Activated naive CD4-positive, alpha-beta T cell treated with anti-CD3 and anti-CD28 coated beads, Interleukin-2, amount 50 U/mL, for 72 hours (primary cell): ENCODE data around the gene ADCYAP1R1. TPM values are rescaled to one million over a fixed set of nuclear protein-coding genes. Genes with fewer than 3 reads are reported as not detected.

Experiments
- ATAC-seq, 2 donors: fragments of 150-1000 bp; cut with Tn5 transposase; 2 replicates each; pipeline ENCODE4 v1.10.0; 2021; ENCODE audit warnings: mild to moderate bottlenecking in 2 of 2, moderate library complexity in 2 of 2
- DNase-seq, 2 donors: peaks; one replicate each; pipeline ENCODE4 v3.0.0; 2021 to 2022; ENCODE audit warnings: low spot score in 2 of 2
- H3K27ac Mint-ChIP-seq, 2 donors: one replicate each; pipeline ENCODE4 v1.8.0; 2022; ENCODE audit warnings: mild to moderate bottlenecking in 2 of 2, mixed read lengths in 2 of 2
- H3K36me3 Mint-ChIP-seq, 2 donors: one replicate each; pipeline ENCODE4 v1.8.0; 2022; ENCODE audit warnings: mixed read lengths in 2 of 2
- H3K9me3 Mint-ChIP-seq, 2 donors: one replicate each; pipeline ENCODE4 v1.8.0; 2022; ENCODE audit warnings: mixed read lengths in 2 of 2
- total RNA-seq, 2 donors: library from RNA; stranded (reverse); gene quantifications; one replicate each; pipeline ENCODE4 v1.2.3, GENCODE V29; 2022

Gene ADCYAP1R1
- total RNA-seq: not detected

DNA sequence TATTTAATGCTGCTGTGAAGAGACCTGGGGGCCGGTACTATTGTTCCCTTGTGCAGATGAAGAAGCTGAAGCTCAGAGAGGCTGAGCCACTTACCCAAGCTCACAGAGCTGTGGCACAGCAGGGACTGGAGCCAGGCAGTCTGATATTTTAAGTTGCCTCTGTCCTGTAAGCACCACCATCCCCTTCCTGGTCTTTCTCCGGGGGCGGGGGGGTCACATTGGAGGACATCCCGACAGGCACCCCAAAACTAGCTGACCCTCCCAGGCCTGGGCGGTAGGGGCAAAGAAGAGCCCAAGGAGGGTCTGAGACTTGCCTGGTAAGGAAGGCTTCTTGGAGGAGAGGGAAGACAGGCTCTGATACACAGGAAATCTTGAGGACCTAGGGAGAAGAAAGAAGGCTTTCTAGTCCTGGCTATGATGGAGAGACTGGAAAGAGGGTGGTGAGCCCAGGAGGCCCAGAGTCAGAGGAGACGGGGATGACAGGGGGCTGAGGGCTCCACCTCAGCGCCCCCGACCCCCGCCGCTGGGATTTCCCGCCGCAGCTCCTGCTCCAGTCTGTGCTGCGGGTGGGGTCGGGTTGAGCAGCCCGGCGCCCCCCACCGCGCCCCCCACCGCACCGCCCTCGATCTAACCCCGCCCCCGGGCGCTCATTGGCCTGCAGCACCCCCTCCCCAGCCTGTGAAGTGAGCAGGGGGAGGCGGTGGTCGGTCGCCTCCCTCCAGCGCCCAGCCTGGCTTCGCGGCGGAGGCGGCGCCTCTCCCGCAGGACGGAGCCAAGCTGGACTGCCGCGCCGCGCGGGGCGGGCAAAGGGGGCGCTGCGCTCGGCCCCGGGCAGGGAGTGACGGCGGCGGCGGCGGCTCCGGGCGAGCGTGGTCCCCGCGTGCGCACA, at the start of gene ADCYAP1R1:
Gene ADCYAP1R1 (plus strand): TSS at position 711 of the 889 bp plus-strand sequence. CDS start 10,957 bp downstream, outside the sequence.
- peak within 1 kb of the TSS in 1 of 2 donors; percentile 44 for H3K27ac Mint-ChIP-seq
- H3K36me3 Mint-ChIP-seq: peaks cover 4 to 6% of the 10 kb centered on the region in 2 donors
- DNase-seq (no peak), ATAC-seq (no peak)
- no peaks in the 10 kb centered on the region for H3K9me3 Mint-ChIP-seq

DNA sequence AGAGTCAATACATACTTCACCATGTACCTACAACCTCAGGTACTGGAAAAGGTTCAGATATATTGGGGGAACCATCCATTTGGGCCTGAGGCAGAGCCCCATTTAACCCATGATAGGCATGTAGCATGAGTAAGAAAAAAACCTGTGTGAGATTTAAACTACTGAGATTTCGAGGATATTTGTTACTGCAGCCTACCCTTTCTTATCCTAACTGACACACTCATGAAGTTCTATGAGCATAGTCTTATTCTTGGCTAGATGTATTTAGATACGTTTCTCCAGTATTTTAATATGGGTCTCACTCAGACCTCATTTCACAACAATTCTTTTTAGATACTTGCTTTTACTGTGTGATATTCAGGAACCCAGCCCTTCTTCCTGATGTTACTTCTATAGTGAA, 49.0 kb upstream of the ADCYAP1R1 start:
- Mint-ChIP-seq H3K9me3 (no peaks in the 10 kb centered on the region), H3K36me3 (no peaks in the 10 kb centered on the region), H3K27ac (no peak overlapping the region)
- no peak for ATAC-seq
- DNase-seq: no peak

DNA sequence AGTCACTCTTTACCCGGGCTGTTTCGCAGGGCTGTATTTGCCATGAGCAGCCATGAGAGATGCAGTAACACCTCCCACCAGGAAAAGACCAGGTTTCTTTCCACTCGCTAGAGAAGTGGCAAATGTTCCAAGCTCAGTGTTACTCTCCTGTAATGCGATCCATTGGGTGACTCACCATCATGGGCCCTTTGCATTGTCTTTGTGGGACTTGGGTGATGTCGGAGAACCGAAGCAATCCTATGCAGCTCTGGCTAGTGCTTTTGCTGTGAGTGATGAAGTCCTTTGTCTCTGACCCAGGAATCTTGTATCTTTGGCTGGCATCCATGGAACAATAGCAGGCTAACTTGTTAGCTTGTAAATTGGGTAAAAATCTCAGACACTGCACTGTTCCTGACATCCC, 48.4 kb upstream of the ADCYAP1R1 start:
- Mint-ChIP-seq H3K36me3 (no peaks in the 10 kb centered on the region), H3K27ac (no peak overlapping the region), H3K9me3 (no peaks in the 10 kb centered on the region)
- DNase-seq (no peak), ATAC-seq (no peak)

DNA sequence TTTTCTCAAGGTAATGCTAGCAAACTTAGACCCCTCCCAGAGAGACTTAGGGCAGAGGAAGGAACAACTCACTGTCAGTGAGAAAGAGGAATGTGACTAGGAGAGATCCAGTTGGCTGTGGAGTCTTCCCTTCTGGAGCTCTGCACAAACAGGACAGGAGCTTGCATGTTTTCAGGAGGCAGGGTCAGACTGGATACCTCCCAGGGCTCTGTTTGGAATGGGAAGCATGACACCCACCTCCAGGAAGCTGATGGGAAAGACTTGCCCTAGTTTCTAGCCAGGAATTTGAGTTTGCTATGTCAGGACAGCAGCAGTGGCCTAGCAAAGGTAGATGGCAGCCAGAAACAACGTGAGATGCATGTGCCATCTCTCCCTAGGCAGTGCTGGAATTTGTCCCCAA, 47.7 kb upstream of the ADCYAP1R1 start:
- DNase-seq: no peak
- Mint-ChIP-seq H3K9me3 (no peaks in the 10 kb centered on the region), H3K27ac (no peak overlapping the region), H3K36me3 (no peaks in the 10 kb centered on the region)
- ATAC-seq: no peak

DNA sequence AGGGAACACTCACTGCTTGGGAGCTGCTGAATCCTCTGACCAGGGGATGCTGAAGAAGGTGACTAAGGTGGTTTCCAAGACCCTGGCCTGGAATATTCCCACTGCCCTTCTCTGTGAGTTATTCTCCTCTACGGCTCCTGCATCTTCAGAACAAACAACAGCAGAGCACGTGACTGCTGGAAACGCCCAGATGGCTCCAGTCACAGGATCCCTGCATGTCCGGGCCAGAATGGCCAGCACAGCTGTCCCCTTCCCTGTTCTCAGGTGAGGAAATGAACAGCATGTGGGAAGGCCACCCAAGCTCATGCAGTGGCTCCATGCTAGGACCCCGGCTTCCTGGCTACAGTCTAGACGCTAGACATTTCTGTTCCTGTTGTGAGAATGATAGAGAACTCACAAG, 45.3 kb upstream of the ADCYAP1R1 start:
- Mint-ChIP-seq H3K36me3 (no peaks in the 10 kb centered on the region), H3K27ac (no peak overlapping the region), H3K9me3 (peaks cover 0 to 6% of the 10 kb centered on the region in 2 donors)
- DNase-seq: no peak
- no peak for ATAC-seq

DNA sequence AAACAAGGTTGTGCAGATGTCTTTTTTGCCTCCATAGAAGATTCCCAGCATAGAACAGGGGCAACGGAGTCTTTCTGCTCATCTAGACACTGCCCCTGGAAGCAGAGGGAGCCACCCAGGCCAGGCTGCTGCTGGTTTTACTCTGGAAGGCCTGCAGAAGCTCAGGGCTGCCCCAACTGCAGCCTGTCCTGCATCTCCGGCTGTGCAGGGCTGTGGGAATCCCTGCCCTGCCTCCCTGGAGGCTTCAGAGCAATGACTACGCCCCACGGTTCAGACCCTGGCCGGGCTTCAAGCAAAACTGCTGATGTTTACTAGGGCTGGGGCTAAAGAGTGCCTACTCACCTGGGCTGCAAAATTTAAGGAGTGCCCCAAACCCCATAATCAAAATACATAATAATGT, 44.5 kb upstream of the ADCYAP1R1 start:
- Mint-ChIP-seq H3K27ac (no peak overlapping the region), H3K9me3 (peaks cover 0 to 6% of the 10 kb centered on the region in 2 donors), H3K36me3 (no peaks in the 10 kb centered on the region)
- ATAC-seq (no peak), DNase-seq (no peak)

DNA sequence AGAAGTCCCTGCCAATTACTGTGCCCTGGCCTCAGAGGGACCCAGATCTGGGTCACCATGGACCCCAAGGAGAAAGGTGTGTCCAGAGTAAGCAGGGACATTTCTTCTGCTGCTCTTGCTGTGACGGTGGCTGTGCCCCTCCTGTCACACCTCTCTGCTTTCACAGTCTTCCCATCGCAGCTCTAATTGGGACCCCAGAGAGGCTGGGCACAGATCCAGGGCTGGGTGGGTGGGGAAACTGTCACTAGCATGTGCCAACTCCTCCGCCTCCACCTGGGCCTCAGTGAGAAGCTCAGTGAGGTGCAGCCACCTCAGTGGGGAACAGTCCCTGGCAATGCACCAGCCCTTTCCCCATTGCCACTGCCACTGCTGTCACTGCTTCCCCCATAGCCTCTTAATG, 37.3 kb upstream of the ADCYAP1R1 start:
- Mint-ChIP-seq H3K36me3 (no peaks in the 10 kb centered on the region), H3K9me3 (peaks cover 0 to 6% of the 10 kb centered on the region in 2 donors), H3K27ac (no peak overlapping the region)
- DNase-seq: no peak
- no peak for ATAC-seq

DNA sequence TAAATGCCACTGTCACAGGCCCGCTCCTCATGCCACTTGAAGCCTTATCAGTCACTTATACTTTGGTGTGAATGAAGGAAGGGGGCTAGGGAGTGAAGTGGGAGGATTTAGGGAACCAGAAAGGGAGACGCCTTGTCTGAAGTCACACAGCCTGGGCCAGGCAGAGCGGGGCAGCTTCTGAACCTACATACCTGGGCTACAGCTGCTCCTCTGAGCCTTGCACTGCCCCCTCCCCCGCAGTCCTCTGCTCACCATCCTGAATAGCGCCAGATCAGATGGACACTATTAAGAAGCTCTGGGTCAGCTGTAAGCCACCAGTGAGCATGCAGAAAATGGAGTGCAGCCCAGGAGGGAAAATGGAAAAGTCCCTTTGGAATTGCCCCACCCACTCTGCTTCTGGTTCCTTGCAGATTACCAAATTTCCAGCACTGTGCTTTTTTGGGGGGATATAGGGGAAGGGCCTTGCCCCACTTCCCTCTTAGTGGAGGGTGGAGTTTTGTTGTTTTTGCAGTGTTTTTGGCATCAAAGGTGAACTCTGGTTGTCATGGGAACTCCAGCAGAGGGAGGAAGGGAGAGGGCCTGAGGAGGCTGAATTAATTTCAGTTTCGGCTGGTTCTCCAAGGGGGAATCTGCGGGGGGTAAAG, 35.0 kb upstream of the ADCYAP1R1 start:
- no peaks in the 10 kb centered on the region for H3K9me3 Mint-ChIP-seq
- DNase-seq (no peak), ATAC-seq (no peak)
- H3K27ac Mint-ChIP-seq: no peak overlapping the region
- H3K36me3 Mint-ChIP-seq: no peaks in the 10 kb centered on the region

DNA sequence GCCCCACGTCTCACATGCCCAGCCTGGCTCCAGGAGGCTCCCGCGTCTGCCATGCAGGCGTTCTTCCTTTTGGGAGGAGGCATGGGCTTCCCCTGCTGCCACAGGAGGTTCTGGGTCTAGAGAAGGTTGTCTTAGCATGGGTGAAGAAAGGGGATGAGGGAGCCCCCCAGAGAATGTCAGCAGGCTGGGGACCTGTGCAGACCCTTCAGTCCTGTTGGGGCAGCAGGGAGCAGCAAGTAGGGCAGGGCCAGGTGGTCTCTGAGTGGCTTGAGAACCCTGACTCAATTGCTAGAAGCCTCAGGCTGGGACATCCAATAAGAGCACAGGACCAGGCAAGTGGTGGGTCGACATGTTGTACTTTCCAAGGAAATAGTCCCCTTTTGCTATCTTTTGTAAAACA, 34.4 kb upstream of the ADCYAP1R1 start:
- Mint-ChIP-seq H3K36me3 (no peaks in the 10 kb centered on the region), H3K9me3 (no peaks in the 10 kb centered on the region), H3K27ac (no peak overlapping the region)
- ATAC-seq (no peak), DNase-seq (no peak)

DNA sequence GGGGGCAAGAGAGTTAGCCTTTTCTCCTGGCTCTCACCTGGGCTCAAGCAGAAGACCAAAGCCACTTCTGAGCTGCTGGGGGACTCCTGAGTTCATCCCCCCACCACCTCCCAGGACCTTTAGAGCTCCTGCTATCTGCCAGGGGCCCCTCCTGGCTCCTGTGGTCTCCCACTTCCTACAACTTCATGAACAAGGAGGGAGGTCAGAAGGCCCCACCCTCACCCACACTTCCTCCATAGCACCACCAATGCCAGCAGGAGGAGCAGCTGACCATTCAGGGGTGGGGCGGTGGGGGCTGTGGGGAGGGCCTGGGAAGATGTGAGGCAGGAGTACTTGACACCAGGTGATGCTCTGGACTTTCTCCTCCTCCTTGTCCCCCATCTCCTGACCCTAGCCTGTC, 32.6 kb upstream of the ADCYAP1R1 start:
- no peak for ATAC-seq
- Mint-ChIP-seq H3K36me3 (peaks cover 0 to 6% of the 10 kb centered on the region in 2 donors), H3K9me3 (peaks cover 0 to 8% of the 10 kb centered on the region in 2 donors), H3K27ac (no peak overlapping the region)
- DNase-seq: no peak

DNA sequence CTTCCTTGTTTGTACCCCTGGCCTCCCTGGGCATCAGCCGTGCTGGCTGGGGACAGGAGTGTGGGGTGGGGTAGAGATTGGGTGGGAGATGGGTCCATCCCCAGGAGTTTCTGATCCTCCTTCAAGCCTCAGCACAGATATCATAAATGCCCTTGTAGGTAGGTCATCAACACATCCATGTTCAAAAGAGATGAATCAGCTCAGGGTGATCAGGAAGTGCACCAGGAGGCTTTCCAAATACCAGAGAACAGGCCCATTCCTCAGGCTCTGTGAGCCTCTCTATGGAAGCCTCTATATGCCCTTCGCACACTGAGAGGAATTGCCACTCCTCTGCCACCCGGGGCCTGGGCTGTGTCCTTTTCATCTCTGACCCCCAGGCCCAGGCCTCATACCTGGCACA, 31.9 kb upstream of the ADCYAP1R1 start:
- H3K27ac Mint-ChIP-seq: no peak overlapping the region
- DNase-seq: no peak
- peaks cover 0 to 11% of the 10 kb centered on the region in 2 donors for H3K9me3 Mint-ChIP-seq
- ATAC-seq: no peak
- peaks cover 0 to 10% of the 10 kb centered on the region in 2 donors for H3K36me3 Mint-ChIP-seq

DNA sequence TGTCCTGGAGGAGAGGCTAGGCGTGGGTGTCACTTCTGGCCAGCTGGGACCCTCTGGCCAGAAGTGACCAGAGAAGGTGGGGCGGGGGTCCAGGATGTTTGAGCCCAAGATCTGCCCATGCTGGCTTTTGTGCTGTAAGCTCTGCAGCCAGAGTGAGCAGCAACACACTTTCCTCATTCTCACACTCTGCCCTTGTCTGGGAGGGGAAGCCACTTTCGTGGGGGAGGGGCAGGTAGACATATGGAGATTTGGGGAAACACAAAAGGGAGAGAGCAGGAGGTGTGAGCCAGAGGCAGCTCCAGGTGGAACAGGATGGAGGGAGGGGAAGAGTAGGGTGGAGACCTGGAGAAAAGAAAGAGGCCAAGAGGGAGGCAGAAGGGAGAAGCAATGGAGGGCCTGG, 31.5 kb upstream of the ADCYAP1R1 start:
- Mint-ChIP-seq H3K9me3 (peaks cover 0 to 11% of the 10 kb centered on the region in 2 donors), H3K36me3 (peaks cover 0 to 10% of the 10 kb centered on the region in 2 donors), H3K27ac (peak overlapping the region in 1 of 2 donors; percentile 31)
- DNase-seq: no peak
- no peak for ATAC-seq

DNA sequence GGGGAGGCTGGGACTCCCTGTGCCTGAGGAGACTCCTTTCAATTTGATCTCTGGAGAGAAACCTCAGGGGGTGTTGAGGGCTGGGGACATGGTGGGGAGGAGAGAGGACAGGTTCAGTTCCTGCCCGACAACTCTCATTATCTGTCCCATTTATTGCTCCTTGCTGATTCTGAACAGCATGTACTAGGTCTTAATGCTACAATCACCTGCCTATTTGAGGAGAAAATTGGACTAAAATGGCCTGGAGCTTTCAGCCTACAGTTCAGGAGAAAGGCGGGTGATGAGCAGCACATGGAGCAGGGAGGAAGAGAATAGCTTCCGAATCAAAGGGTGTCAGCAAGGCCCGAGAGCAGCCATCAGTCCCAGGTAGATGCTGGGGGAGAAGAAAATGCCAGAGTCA, 30.0 kb upstream of the ADCYAP1R1 start:
- ATAC-seq (no peak), DNase-seq (no peak)
- H3K9me3 Mint-ChIP-seq: peaks cover 0 to 11% of the 10 kb centered on the region in 2 donors
- peaks cover 0 to 10% of the 10 kb centered on the region in 2 donors for H3K36me3 Mint-ChIP-seq
- H3K27ac Mint-ChIP-seq: no peak overlapping the region

DNA sequence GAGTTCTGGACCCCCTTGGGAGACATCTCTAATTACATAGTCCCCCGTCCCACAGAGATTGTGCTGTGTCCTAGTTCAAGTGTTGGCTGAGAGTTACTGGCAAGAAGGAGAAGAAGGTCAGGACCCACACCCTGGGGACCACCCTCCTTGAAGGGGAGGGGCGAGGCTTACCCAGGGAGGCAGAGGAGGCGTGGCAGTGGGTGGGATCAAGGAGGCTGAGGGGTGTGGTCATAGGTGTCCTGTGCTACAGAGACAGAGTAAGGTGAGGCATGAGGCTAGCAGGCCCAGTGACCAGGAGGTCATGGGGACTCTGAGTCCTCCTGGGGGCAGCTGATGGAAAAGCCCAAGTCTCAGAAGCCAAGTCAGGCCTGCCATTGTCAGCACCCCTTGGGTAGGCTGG, 29.4 kb upstream of the ADCYAP1R1 start:
- Mint-ChIP-seq H3K27ac (peak overlapping the region; percentile 10 to 82), H3K36me3 (peaks cover 0 to 10% of the 10 kb centered on the region in 2 donors), H3K9me3 (peaks cover 0 to 11% of the 10 kb centered on the region in 2 donors)
- no peak for ATAC-seq
- DNase-seq: no peak

DNA sequence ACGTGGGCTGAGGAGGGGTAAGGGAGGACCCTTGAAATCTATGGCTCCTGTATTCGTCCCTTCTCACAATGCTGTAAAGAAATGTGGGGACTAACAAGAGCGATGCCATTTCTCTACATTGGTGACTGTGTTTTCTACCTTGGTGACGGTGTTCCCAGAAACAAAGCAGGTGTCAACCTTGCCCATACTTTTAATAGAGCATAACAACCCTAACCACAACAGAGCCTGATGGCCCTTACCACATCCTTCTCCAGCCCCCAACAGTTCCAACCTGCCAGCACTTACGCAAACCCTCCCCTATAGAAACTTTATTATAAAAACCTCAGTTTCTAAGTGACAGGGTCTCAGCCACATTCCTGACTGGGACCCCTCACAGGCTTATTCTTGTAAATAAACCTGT, 28.2 kb upstream of the ADCYAP1R1 start:
- DNase-seq (no peak), ATAC-seq (peak; percentile 75 to 83)
- H3K27ac Mint-ChIP-seq: peak overlapping the region; percentile 35 to 85

DNA sequence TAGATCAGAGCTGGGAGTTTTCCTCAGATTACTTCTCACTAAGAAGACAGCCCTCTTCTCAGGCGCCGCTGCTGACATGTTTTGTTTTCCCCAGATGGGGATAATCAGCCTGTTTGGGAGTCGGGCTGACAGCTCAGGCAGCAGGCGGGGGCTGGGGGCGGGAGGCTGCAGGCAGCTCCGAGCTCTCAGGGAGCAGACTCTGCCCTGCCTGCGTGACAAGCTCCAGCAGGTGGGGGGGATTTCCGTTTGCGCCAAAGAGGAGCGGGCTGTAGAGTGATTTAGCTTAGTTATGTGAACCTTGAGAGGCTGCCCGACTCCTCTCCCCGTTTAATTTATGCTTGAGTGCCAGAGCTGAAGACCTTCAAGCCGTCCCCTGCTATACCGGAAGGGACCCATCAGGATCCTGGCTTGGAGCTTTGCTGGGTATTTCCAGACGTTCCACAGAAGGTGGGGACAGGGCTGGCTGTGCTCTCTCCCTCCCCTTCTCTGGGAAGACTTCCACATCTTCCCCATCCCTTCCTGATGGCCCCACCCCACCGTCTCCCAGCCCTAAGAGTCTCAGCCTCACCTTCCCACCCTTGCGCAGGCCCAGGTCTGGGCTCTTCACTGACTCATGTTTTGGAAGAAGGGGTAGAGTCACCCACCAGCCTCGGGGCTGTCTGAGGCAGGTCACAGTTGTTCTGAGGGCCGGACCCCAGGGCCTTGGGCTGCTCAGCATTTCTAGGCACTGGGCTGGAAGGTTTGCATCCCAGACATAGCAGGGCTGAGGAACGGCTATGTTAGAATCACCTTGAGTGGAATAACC, 24.7 kb upstream of the ADCYAP1R1 start:
- ATAC-seq: no peak
- peak overlapping the region in 1 of 2 donors; percentile 33 for H3K27ac Mint-ChIP-seq
- peaks cover 0 to 10% of the 10 kb centered on the region in 2 donors for H3K36me3 Mint-ChIP-seq
- H3K9me3 Mint-ChIP-seq: peaks cover 0 to 11% of the 10 kb centered on the region in 2 donors
- no peak for DNase-seq

More for the DNA sequence above, 28.2 kb upstream of the ADCYAP1R1 start:
- H3K9me3 Mint-ChIP-seq: peaks cover 0 to 11% of the 10 kb centered on the region in 2 donors
- H3K36me3 Mint-ChIP-seq: peaks cover 0 to 10% of the 10 kb centered on the region in 2 donors

DNA sequence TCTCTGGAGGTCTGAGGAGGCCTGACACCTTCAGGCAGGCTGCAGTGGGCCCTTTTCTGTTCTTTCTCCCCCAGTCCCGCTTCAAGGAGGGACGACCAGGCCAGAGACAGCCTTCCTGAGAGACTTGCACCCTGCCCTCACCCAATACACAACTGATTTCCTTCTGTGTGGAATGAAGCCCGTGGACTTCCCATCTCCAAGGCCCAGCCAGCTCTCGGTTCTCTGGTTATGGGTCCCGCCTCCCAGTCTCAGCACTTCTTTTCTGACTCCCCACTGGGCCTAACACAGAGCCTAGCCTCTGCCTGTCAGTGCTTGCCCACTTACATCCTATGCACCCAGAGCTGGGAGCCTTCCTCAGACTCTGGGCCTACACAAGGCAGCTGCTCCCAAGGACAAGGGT, 24.1 kb upstream of the ADCYAP1R1 start:
- no peak for ATAC-seq
- Mint-ChIP-seq H3K9me3 (peaks cover 0 to 11% of the 10 kb centered on the region in 2 donors), H3K36me3 (peaks cover 0 to 10% of the 10 kb centered on the region in 2 donors), H3K27ac (no peak overlapping the region)
- DNase-seq: no peak
